Activated naive CD8-positive, alpha-beta T cell treated with anti-CD3 and anti-CD28 coated beads, Interleukin-2, amount 50 U/mL, for 16 hours (primary cell): ENCODE measurements around the gene EYA2.

Experiments used
- DNase-seq: peaks from one replicate; pipeline ENCODE4 v3.0.0-alpha.2; 2020; ENCODE audit warnings: low read depth, low spot score

Gene EYA2

DNA sequence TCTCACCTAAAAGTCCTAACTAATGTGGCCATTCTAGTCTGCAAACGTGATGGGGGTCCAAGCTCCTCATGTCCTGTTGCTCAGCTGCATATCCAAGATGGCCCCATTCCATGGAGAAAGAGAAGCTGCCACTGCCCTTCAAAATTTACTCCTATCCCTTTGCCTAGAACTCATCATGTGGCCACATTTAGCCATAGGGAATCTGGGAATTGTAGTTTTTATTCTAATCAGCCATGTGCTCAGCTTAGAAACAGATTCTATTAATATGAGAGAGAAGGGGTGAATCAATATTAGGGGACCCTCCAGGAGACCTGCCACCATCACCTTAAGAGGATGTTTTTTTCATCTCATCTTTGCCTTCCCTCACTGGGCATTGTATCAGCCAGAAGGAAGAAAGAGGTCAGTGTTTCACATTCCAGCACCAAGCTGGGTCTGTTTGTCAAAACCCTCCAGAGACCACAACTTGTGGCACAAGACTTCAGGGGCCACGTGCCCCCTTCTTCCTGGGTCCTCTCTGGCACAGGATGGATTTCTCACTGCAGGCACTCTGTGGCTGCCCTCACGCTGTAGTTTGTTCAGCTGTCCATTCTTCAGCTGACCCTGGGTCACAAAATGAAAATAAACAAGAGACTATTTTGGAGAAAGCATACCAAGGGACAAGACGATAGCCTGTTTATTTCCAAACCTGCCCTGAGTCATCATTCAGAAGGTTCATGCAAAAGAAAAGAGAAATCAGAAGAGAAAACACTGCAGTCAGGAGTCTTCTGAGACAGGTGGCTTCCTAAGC lies 172.0 kb downstream of the EYA2 start:
- DNase-seq, result no peak

- no peak for DNase-seq
Measured at GRCh38 chr20:47067776-47068175, 173.1 kb downstream of the EYA2 start.

GRCh38 chr20:47070176-47070575 lies 175.5 kb downstream of the EYA2 start:
- no peak for DNase-seq

GRCh38 chr20:47071646-47072185 lies 177.1 kb downstream of the EYA2 start:
- no peak for DNase-seq

DNA sequence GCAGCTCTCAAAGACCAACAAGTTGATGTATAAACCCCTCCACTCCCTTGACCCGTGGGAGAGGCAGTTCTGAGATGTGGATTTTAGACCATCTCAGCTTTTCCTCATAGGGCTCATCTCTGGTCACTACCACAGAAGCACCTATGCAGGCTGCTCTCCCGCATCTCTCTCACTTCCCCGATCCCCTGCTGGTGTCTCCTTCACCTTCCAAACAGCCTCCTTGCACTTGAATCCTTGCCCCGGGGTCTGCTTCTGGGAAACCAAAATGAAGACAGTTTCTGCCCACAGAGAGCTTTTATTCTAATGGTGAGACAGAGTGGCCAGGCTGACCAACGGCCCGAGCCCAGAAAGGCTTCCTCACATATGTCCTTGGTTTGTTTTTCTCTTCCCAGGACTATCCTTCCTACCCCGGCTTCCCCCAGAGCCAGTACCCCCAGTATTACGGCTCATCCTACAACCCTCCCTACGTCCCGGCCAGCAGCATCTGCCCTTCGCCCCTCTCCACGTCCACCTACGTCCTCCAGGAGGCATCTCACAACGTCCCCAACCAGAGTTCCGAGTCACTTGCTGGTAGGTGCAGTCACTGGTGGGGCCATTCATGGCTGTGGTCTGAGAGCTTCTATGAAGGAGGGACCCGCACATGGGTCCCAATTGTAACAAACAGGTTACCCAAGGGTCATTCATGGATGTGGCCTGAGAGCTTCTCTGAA lies 179.3 kb downstream of the EYA2 start:
- DNase-seq, result no peak

DNA sequence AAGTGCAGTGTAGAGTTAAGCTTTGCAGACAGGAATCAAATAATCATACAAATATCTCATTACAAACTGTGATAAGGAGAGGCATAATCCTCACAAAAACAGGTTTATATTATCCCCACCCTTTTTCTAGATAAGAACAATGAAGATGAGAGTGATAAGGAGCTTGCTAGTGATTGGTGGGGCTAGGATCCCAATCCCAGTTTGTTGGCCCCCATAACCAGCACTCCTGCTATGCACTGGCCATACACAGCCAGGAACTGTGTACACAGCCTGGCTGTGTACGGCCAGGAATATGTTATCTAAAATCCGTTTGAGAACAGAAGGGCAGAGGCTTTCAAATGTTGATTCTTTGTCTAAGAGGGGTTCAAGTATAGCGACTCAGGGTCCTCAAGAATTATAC lies 180.6 kb downstream of the EYA2 start:
- no peak for DNase-seq

DNA sequence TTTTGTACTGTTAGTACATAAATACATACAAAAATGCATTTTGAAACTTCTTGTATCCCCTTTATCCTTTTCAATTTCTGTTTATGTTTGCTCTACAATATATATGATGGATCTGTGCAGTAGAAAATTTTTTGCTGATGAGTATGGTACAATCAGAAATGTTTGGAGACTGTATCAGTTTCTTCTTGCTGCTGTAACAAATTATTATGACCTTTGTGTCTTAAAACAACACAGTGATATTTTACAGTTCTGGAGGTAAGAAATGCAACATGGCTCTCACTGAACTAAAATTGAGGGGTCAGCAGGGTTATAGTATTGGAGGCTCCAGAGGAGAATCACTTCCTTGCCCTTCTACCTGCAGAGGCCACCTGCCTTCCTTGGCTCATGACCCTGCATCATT lies 184.4 kb downstream of the EYA2 start:
- no peak for DNase-seq

- no peak for DNase-seq
Measured at GRCh38 chr20:47080365-47080764, 185.7 kb downstream of the EYA2 start.

DNA sequence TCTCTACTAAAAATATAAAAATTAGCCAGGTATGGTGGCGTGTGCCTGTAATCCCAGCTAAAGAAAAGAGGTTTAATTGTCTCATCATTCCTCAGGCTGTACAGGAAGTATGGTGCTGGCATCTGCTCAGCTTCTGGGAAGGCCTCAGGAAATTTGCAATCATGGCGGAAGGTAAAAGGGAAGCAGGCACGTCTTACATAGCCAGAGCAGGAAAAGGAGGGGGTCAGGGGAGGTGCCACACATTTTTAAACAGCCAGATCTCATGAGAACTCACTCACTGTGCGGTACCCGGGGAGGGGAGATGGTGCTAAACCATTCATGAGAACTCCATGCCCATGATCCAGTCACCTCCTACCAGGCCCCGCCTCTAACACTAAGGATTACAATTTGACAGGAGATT lies 191.7 kb downstream of the EYA2 start:
- no peak for DNase-seq

DNA sequence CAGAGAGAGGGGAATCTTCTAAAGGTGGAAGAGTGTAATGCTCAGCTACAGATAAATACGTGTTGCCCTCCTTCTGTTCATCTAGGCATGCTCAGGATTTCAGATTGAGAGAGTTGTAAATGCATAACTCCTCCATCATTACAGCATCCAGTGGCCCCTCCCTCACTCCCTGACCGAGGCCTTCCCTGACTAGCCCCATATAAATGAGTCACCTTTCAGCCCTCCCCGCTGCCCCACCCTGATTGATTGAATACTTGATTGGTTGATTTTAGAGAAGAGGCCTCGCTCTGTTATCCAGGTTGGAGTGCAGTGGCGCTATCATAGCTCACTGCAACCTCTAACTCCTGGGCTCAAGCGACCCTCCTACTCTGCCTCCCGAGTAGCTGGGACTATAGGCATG lies 193.7 kb downstream of the EYA2 start:
- DNase-seq, result no peak

DNA sequence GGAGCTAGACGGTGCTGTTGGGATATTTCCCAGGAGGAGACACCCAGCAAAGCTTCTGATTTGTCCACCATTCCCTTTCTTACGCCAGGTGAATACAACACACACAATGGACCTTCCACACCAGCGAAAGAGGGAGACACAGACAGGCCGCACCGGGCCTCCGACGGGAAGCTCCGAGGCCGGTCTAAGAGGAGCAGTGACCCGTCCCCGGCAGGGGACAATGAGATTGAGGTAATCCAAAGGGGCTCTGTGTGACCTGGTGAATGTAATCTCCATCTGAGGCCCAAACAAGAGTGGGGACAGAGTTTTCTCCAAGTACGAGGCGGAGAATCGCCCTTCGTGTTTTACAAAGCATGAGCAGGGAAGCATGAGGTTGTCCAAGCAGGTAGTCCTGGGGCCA lies 194.5 kb downstream of the EYA2 start:
- no peak for DNase-seq

GRCh38 chr20:47090835-47091234 lies 196.2 kb downstream of the EYA2 start:
- DNase-seq, result no peak

GRCh38 chr20:47093320-47093966 lies 198.8 kb downstream of the EYA2 start:
- DNase-seq, result no peak

DNA sequence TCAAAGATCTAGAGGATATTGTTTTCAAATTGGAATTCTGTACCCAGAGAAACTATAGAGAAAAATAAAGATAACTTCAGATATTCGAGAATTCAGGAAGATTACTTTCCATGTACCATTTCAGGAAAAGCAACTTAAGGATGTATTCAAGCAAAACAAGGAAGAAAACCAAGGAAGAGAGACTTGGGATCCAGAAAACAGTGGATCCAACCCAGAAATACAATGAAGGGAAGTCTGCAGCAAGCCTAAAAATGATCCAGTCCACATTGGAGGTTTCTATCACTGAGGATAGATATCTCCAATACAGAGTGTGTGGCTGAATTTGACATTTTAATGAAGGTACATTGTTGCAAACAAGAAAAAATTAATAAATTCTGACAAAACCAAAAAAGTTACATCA lies 201.0 kb downstream of the EYA2 start:
- DNase-seq, result no peak

DNA sequence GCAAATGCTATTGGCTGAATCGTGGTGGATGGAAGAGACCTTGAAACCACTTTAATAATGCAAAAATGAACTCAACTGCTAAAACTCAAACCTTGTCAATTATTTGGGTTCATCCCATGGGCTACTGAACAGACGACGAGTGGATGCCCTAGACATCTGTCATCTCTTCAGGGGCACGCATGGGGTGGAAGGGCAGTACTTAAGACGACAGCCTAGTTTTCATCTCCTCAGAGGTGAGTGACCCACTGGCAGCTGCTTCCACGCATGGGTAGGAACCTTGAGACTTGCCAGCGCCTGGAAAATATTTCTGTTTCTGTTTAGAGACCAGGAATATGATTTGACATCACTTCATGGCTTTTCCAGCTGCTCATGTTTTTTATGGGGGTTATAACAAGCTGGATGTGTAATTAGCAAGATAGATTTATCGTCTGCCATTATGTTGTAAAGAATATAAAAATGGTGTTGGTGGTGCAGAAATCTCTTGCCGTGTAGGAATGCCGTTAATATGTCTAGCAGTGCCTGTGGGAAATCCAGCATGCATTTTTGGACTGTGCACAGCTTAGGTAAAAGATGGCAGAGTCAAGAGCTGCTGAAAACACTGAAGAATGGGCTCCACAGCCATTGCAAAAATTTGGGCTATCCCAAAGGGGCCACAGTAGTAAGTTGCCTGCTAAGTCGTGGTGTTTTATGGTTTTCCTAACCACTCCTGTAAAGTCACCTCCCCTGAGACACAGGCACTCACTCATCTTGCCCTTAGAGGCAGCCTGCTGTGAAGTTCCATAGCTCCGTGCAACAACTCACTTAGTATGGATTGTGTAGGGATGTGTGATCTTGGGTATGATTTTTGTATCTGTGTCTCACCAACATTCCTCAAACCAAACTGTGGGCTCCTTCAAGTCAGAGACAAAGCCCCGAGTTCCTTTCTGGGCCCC lies 203.3 kb downstream of the EYA2 start:
- no peak for DNase-seq

DNA sequence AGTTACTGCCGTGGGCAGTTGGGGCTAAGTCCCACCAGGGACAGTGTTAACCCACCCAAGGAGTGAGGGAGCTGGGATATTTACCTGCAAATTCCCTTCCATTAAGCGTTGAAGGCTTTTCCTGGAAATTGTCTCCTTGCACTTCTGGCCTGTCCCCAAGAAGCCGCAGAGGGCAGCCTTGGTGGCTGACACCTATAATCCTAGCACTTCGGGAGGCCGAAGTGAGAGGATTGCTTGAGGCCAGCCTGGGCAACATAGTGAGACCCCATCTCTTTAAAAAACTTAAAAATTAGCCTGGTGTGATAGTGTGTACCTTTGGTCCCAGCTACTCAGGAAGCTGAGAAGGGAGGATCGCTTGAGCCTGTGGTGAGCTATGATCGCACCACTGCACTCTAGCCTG lies 204.4 kb downstream of the EYA2 start:
- no peak for DNase-seq

DNA sequence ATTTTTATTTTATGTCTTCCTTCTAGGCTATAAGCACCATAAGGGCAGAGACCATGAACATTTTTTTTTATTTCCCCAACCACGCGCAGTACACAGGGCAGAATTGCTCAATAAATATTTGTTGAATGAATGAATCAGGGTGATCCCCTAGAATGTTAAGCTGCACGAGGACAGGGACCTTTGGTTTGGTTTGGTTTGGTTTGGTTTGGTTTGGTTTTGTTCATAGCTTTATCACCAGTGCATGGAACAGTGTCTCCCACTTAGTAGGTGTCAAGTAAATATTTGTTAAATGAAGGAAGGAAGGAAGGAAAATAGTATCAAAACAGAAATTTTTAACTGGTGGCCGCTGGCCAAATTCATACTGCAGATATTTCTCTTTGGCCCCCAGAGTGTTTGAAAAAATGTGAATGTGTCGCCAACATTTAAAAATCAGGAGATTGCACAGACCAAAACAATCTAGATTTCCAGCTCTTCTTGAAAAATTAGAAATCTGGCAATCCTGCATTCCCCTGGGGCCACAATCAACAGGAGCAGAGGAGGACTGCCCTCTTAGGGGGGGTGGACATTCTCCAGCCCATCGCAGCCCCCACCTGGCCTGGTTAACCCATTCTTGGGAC lies 205.3 kb downstream of the EYA2 start:
- no peak for DNase-seq

- DNase-seq, result no peak
Measured at GRCh38 chr20:47102629-47103028, 208.0 kb downstream of the EYA2 start.

DNA sequence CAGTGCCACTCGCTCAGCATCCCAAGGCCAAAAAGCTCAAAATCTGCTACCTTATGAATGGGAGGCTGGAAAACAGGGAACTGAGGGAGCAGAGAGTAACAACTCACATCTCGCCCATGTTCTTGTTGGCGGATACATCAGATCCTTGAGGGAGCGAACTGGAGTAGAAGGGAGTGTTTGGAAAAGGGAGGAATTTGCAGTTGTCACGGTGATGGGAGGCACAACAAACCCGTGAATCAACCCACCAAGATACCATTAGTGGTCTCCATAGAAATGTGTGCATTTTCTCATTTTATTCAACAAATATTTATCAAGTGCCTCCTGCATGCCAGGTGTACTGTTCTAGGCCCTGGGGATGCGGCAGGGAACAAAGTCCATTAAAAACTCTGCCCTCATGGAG lies 212.1 kb downstream of the EYA2 start:
- DNase-seq, result no peak

GRCh38 chr20:47108994-47109393 lies 214.4 kb downstream of the EYA2 start:
- no peak for DNase-seq

GRCh38 chr20:47110819-47111218 lies 216.2 kb downstream of the EYA2 start:
- no peak for DNase-seq
